Esophagus squamous epithelium (tissue), 4 donors: ENCODE data around the gene TRAM2.

Experiments used
- CTCF ChIP-seq, 6 experiments: fragments of 450-650 bp in 4 of 6; fragments of 200-600 bp in 2 of 6; sonication (generic) in 2 of 6; IDR thresholded peaks; one replicate each; pipeline ENCODE4 v1.5.1; 2016 to 2019; ENCODE audit warnings: antibody characterized with exemption in 6 of 6, mild to moderate bottlenecking in 4 of 6, moderate library complexity in 4 of 6
- POLR2A ChIP-seq, 4 donors: fragments of 450-650 bp; IDR thresholded peaks; one replicate each; pipeline ENCODE4 v1.6.1; 2017; ENCODE audit warnings: antibody characterized with exemption in 4 of 4, mild to moderate bottlenecking in 4 of 4, moderate library complexity in 3 of 4

GRCh38 chr6:52587001-52587400 is 10.1 kb upstream of the TRAM2 start:
- TF ChIP-seq POLR2A (IDR thresholded peaks at IDR 0.05) = no peak
- no peak for TF ChIP-seq CTCF (IDR thresholded peaks at IDR 0.05)
